Tibial nerve (tissue), 4 donors: ENCODE results near the gene PCDHGA11. TPM values are rescaled to one million over a fixed set of nuclear protein-coding genes. Genes with fewer than 3 reads are reported as not detected.
"Not testable (repeated sequence)": the region's sequence is repeated elsewhere in the genome, so short reads cannot be mapped to it uniquely, and the experiment has no call there.

Experiments used
- DNase-seq, 2 donors: peaks; one replicate each; pipeline ENCODE4 v3.0.0-alpha.2; 2019; ENCODE audit warnings: low spot score in 2 of 2
- H3K27ac ChIP-seq, 4 donors: fragments of 200-600 bp; sonication (generic) in 3 of 4; one replicate each; pipeline ENCODE4 v1.5.1; 2017 to 2019; ENCODE audit warnings: mild to moderate bottlenecking in 1 of 4
- H3K27me3 ChIP-seq, 2 donors: fragments of 200-600 bp; sonication (generic) in 1 of 2; one replicate each; pipeline versions ENCODE4 v1.5.1 to v1.6.0; 2017 to 2019
- H3K36me3 ChIP-seq, 3 donors: fragments of 200-600 bp; sonication (generic); one replicate each; pipeline ENCODE4 v1.5.1; 2018 to 2019
- H3K4me1 ChIP-seq, 4 donors: fragments of 200-600 bp; sonication (generic) in 3 of 4; one replicate each; pipeline ENCODE4 v1.5.1; 2017 to 2019
- H3K4me3 ChIP-seq, 4 donors: fragments of 200-600 bp; sonication (generic) in 3 of 4; one replicate each; pipeline ENCODE4 v1.5.1; 2017 to 2019; ENCODE audit warnings: mild to moderate bottlenecking in 1 of 4, moderate library complexity in 1 of 4
- H3K9me3 ChIP-seq, 4 donors: fragments of 200-600 bp; sonication (generic) in 3 of 4; one replicate each; pipeline ENCODE4 v1.5.1; 2017 to 2019
- EP300 ChIP-seq, 2 donors: sonication (generic); formaldehyde crosslinking; IDR thresholded peaks; one replicate each; pipeline ENCODE4 v1.6.1; 2017; ENCODE audit warnings: antibody characterized with exemption in 2 of 2, mild to moderate bottlenecking in 1 of 2
- POLR2A ChIP-seq, 2 donors: fragments of 450-650 bp; IDR thresholded peaks; one replicate each; pipeline ENCODE4 v1.6.1; 2017; ENCODE audit warnings: antibody characterized with exemption in 2 of 2, mild to moderate bottlenecking in 2 of 2, moderate library complexity in 2 of 2
- WGBS, 2 donors: methylation state at CpG; one replicate each; pipeline ENCODE4 v1.1.5; 2018; 5-methylcytosine and 5-hydroxymethylcytosine counted together
- total RNA-seq, 4 donors: library from RNA; depleted of rRNA; stranded (reverse); fragments of >200 nt; gene quantifications; one replicate each; pipeline ENCODE4 v1.1.0, GENCODE V29; 2016
- TF ChIP-seq, protein P1 (sequence below), 5 experiments: fragments of 200-600 bp in 3 of 5; fragments of 450-650 bp in 2 of 5; sonication (generic) in 3 of 5; IDR thresholded peaks; one replicate each; pipeline ENCODE4 v1.5.1; 2016 to 2019; ENCODE audit warnings: antibody characterized with exemption in 5 of 5, mild to moderate bottlenecking in 3 of 5, moderate library complexity in 2 of 5

The PCDHGA11 gene
- total RNA-seq, 4 donors from 2014 or later = 8.3 to 9.3 (median 8.9) TPM

DNA sequence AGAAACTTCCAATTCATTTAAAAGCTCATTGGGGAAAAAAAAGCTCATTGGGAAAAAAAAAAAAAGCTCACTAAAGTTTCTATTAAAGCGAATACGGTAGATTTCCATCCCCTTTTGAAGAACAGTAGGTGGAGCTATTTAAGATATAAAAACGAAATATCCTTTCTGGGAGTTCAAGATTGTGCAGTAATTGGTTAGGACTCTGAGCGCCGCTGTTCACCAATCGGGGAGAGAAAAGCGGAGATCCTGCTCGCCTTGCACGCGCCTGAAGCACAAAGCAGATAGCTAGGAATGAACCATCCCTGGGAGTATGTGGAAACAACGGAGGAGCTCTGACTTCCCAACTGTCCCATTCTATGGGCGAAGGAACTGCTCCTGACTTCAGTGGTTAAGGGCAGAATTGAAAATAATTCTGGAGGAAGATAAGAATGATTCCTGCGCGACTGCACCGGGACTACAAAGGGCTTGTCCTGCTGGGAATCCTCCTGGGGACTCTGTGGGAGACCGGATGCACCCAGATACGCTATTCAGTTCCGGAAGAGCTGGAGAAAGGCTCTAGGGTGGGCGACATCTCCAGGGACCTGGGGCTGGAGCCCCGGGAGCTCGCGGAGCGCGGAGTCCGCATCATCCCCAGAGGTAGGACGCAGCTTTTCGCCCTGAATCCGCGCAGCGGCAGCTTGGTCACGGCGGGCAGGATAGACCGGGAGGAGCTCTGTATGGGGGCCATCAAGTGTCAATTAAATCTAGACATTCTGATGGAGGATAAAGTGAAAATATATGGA lies 9.7 kb downstream of the PCDHGA11 start, which contains the start of gene PCDHGA12:
TSS of gene PCDHGA12 (plus strand) at position 176 of the 782 bp plus-strand sequence. CDS start at position 429, 253 bp downstream.
- DNase-seq = peak in 1 of 2 donors; percentile 38
- H3K27ac ChIP-seq = no peak within 1 kb of the TSS

DNA sequence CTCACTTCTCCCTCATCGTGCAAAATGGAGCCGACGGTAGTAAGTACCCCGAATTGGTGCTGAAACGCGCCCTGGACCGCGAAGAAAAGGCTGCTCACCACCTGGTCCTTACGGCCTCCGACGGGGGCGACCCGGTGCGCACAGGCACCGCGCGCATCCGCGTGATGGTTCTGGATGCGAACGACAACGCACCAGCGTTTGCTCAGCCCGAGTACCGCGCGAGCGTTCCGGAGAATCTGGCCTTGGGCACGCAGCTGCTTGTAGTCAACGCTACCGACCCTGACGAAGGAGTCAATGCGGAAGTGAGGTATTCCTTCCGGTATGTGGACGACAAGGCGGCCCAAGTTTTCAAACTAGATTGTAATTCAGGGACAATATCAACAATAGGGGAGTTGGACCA lies 10.4 kb downstream of the PCDHGA11 start:
- no peak overlapping the region for H3K27ac ChIP-seq
- 14 to 17% methylated on average over 19 to 37 of the region's 37 CpGs for WGBS, 2 donors
- H3K36me3 ChIP-seq = peaks cover 0 to 17% (median 0%) of the 10 kb centered on the region in 3 donors
- no peaks in the 10 kb centered on the region for H3K4me1 ChIP-seq
- TF ChIP-seq, protein P1, sequence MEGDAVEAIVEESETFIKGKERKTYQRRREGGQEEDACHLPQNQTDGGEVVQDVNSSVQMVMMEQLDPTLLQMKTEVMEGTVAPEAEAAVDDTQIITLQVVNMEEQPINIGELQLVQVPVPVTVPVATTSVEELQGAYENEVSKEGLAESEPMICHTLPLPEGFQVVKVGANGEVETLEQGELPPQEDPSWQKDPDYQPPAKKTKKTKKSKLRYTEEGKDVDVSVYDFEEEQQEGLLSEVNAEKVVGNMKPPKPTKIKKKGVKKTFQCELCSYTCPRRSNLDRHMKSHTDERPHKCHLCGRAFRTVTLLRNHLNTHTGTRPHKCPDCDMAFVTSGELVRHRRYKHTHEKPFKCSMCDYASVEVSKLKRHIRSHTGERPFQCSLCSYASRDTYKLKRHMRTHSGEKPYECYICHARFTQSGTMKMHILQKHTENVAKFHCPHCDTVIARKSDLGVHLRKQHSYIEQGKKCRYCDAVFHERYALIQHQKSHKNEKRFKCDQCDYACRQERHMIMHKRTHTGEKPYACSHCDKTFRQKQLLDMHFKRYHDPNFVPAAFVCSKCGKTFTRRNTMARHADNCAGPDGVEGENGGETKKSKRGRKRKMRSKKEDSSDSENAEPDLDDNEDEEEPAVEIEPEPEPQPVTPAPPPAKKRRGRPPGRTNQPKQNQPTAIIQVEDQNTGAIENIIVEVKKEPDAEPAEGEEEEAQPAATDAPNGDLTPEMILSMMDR (IDR thresholded peaks at IDR 0.05) = no peak
- TF ChIP-seq POLR2A (IDR thresholded peaks at IDR 0.05) (no peak), EP300 (IDR thresholded peaks at IDR 0.05) (no peak)
- no peak for DNase-seq
- H3K9me3 ChIP-seq = peaks cover 6 to 100% (median 51%) of the 10 kb centered on the region in 4 donors
- no peaks in the 10 kb centered on the region for H3K27me3 ChIP-seq
- H3K4me3 ChIP-seq = peak overlapping the region in 2 of 4 donors; percentile 15 to 41

More for the DNA sequence above, 9.7 kb downstream of the PCDHGA11 start, which contains the start of gene PCDHGA12:
- H3K27me3 ChIP-seq = no peaks in the 10 kb centered on the region
- whole genome bisulfite sequencing, 2 donors = 15 to 23% methylated on average over 33 of the region's 33 CpGs
- H3K36me3 ChIP-seq = peaks cover 0 to 23% (median 0%) of the 10 kb centered on the region in 3 donors
- H3K4me3 ChIP-seq = peak within 1 kb of the TSS in 2 of 4 donors; percentile 15 to 41
- TF ChIP-seq, protein P1 (IDR thresholded peaks at IDR 0.05) = peak in 1 of 5 experiments; percentile 15
- no peak for TF ChIP-seq POLR2A (IDR thresholded peaks at IDR 0.05)
- no peaks in the 10 kb centered on the region for H3K4me1 ChIP-seq
- peaks cover 6 to 100% (median 54%) of the 10 kb centered on the region in 4 donors for H3K9me3 ChIP-seq

DNA sequence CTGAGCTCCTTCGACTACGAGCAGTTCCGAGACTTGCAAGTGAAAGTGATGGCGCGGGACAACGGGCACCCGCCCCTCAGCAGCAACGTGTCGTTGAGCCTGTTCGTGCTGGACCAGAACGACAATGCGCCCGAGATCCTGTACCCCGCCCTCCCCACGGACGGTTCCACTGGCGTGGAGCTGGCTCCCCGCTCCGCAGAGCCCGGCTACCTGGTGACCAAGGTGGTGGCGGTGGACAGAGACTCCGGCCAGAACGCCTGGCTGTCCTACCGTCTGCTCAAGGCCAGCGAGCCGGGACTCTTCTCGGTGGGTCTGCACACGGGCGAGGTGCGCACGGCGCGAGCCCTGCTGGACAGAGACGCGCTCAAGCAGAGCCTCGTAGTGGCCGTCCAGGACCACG lies 11.5 kb downstream of the PCDHGA11 start:
- H3K9me3 ChIP-seq = peaks cover 3 to 100% (median 50%) of the 10 kb centered on the region in 4 donors

DNA sequence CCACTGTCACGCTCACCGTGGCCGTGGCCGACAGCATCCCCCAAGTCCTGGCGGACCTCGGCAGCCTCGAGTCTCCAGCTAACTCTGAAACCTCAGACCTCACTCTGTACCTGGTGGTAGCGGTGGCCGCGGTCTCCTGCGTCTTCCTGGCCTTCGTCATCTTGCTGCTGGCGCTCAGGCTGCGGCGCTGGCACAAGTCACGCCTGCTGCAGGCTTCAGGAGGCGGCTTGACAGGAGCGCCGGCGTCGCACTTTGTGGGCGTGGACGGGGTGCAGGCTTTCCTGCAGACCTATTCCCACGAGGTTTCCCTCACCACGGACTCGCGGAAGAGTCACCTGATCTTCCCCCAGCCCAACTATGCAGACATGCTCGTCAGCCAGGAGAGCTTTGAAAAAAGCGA lies 11.9 kb downstream of the PCDHGA11 start:
- not testable (repeated sequence) for H3K4me3 ChIP-seq, H3K27me3 ChIP-seq, H3K4me1 ChIP-seq, DNase-seq, H3K27ac ChIP-seq
- peaks cover 0 to 100% (median 50%) of the 10 kb centered on the region in 4 donors for H3K9me3 ChIP-seq
- peaks cover 0 to 12% (median 0%) of the 10 kb centered on the region in 3 donors for H3K36me3 ChIP-seq
- 26 to 35% methylated on average over 19 to 29 of the region's 29 CpGs for WGBS, 2 donors

More for the DNA sequence above, 11.5 kb downstream of the PCDHGA11 start:
- H3K27me3 ChIP-seq, H3K27ac ChIP-seq, H3K4me1 ChIP-seq, DNase-seq, H3K4me3 ChIP-seq: not testable (repeated sequence)
- WGBS, 2 donors = 42 to 48% methylated on average over 12 to 22 of the region's 38 CpGs
- H3K36me3 ChIP-seq = peaks cover 0 to 12% (median 0%) of the 10 kb centered on the region in 3 donors

DNA sequence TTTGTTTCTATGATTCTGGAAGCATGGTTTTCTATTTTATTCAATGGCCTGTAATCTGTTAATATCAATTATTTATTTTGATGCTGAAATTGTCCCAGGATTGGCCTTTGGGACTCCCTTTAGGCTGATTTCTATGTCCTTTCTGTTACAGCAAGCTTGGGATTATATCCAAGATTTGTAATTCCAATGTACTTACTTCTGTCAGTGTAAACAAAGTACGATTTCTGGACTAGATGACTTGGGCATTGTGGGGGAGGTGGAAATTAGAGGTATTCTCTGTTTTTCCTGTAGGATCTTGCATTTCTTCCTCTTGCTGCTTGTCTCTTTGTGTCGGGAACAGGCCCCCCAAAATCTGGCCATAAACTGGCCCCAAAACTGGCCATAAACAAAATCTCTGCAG lies 13.2 kb downstream of the PCDHGA11 start:
- Histone ChIP-seq H3K9me3 (peaks cover 0 to 98% (median 46%) of the 10 kb centered on the region in 4 donors), H3K27me3 (no peaks in the 10 kb centered on the region), H3K36me3 (peaks cover 0 to 16% (median 0%) of the 10 kb centered on the region in 3 donors), H3K27ac (no peak overlapping the region), H3K4me3 (no peak overlapping the region), H3K4me1 (no peaks in the 10 kb centered on the region)
- 82 to 97% methylated on average over 2 of the region's 2 CpGs for WGBS, 2 donors
- no peak for DNase-seq
- TF ChIP-seq, protein P1 (IDR thresholded peaks at IDR 0.05) = no peak
- no peak for TF ChIP-seq EP300 (IDR thresholded peaks at IDR 0.05)
- no peak for TF ChIP-seq POLR2A (IDR thresholded peaks at IDR 0.05)

DNA sequence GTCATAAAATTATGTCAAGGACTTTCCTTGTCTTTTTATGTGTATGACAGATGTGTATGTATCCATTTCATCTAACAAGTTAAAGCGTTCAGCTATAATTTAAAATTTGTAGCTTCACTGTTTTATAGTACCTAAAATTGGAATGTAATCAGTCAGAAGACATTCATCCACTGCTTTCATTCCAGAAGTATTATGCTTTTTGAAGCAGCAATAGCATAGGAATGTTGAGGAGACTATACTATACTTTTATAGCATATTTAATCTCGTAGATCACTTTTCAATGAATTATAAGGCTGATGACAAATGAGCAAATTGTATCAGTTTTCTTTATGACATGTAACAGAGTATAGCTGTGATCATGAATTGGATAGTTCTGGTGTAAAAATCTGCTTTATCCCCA lies 16.4 kb downstream of the PCDHGA11 start:
- Histone ChIP-seq H3K4me3 (no peak overlapping the region), H3K27ac (no peak overlapping the region), H3K36me3 (peaks cover 0 to 32% (median 0%) of the 10 kb centered on the region in 3 donors), H3K4me1 (no peaks in the 10 kb centered on the region), H3K27me3 (no peaks in the 10 kb centered on the region), H3K9me3 (peaks cover 0 to 98% (median 39%) of the 10 kb centered on the region in 4 donors)
- TF ChIP-seq, protein P1 (IDR thresholded peaks at IDR 0.05) = no peak
- TF ChIP-seq POLR2A (IDR thresholded peaks at IDR 0.05) (no peak), EP300 (IDR thresholded peaks at IDR 0.05) (no peak)
- no peak for DNase-seq
- WGBS, 2 donors = 93 to 95% methylated on average over 2 of the region's 2 CpGs
